NCI-H510A (cell line): ENCODE data around the gene NPY1R.

Source experiments
- DNase-seq: peaks from one replicate; lab custom pipeline; 2025; lab: John Stamatoyannopoulos, UW

Gene NPY1R

DNA sequence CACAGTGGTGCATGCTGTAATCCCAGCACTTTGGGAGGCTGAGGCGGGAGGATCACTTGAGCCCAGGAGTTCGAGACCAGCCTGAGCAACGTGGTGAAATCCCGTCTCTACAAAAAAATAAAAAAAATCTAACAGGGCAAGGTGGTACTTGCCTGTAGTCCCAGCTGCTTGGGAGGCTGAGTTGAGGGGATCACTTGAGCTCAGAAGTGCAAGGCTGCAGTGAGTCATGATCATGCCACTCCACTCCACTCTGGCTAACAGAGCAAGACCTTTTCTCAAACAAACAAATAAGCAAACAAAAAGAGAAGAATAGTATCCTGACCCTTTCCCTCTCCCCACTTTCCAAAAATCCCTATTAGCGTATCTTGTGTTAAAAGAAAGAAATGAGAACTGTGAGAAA, 52.7 kb downstream of the NPY1R start:
- no peak for DNase-seq

DNA sequence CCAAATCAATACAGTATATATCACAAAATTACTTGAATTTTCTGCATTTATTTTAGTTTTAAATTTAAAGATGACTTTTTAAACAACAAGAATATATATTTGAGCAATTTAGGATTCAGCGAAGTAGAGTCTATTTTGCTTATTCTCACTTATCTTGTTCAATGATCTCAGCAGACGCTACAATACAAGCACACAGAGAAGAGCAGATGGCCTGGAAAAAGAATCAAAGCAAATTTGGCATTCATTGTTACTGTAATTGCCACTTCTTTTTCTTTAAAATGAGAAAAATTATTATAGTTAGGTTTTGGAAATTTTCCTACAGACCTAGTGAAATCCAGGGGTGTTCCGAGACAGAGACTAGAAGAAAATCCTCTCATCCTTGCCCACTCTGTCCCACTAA, 57.5 kb downstream of the NPY1R start:
- DNase-seq: no peak
